Activated naive CD4-positive, alpha-beta T cell (primary cell): ENCODE measurements around the gene PDZRN4.

Experiments
- DNase-seq, 4 experiments: peaks; one replicate each; lab custom pipeline; 2025; lab: John Stamatoyannopoulos, UW

The PDZRN4 gene

GRCh38 chr12:41362510-41362909, 174.4 kb downstream of the PDZRN4 start:
- no peak for DNase-seq

- no peak for DNase-seq
These were observed 174.8 kb downstream of the PDZRN4 start for GRCh38 chr12:41362931-41363330.

- DNase-seq, result no peak
These were observed 176.1 kb downstream of the PDZRN4 start for GRCh38 chr12:41364211-41364610.

- no peak for DNase-seq
These were observed 177.6 kb downstream of the PDZRN4 start for GRCh38 chr12:41365653-41366171.

GRCh38 chr12:41367726-41368405, 179.7 kb downstream of the PDZRN4 start:
- no peak for DNase-seq

GRCh38 chr12:41380878-41381277, 192.8 kb downstream of the PDZRN4 start:
- DNase-seq, result no peak

- no peak for DNase-seq
These were observed 214.7 kb downstream of the PDZRN4 start for GRCh38 chr12:41402801-41403200.

GRCh38 chr12:41407232-41407799, 219.2 kb downstream of the PDZRN4 start:
- no peak for DNase-seq

GRCh38 chr12:41409628-41410027, 221.5 kb downstream of the PDZRN4 start:
- no peak for DNase-seq

- DNase-seq, result no peak
These were observed 230.5 kb downstream of the PDZRN4 start for GRCh38 chr12:41418586-41418985.

GRCh38 chr12:41419131-41419893, 231.2 kb downstream of the PDZRN4 start:
- DNase-seq, result no peak

GRCh38 chr12:41424651-41425050, 236.5 kb downstream of the PDZRN4 start:
- DNase-seq, result no peak

- no peak for DNase-seq
These were observed 245.3 kb downstream of the PDZRN4 start for GRCh38 chr12:41433460-41433859.

GRCh38 chr12:41436076-41436475, 248.0 kb downstream of the PDZRN4 start:
- DNase-seq, result no peak

GRCh38 chr12:41437563-41437962, 249.4 kb downstream of the PDZRN4 start:
- no peak for DNase-seq

- DNase-seq, result no peak
These were observed 250.9 kb downstream of the PDZRN4 start for GRCh38 chr12:41438854-41439541.

- no peak for DNase-seq
These were observed 251.7 kb downstream of the PDZRN4 start for GRCh38 chr12:41439801-41440200.

- no peak for DNase-seq
These were observed 253.1 kb downstream of the PDZRN4 start for GRCh38 chr12:41441180-41441579.

GRCh38 chr12:41442896-41443295, 254.8 kb downstream of the PDZRN4 start:
- DNase-seq, result no peak

GRCh38 chr12:41443690-41444089, 255.6 kb downstream of the PDZRN4 start:
- no peak for DNase-seq

- no peak for DNase-seq
These were observed 264.8 kb downstream of the PDZRN4 start for GRCh38 chr12:41452838-41453407.

GRCh38 chr12:41453409-41453808, 265.3 kb downstream of the PDZRN4 start:
- no peak for DNase-seq
